Measurements from ENCODE around the gene TUBA1A. TPM values are rescaled to one million over a fixed set of nuclear protein-coding genes. Genes with fewer than 3 reads are reported as not detected.
"Not testable (repeated sequence)": the region's sequence is repeated elsewhere in the genome, so short reads cannot be mapped to it uniquely, and the experiment has no call there.

Gene TUBA1A
- total and polyA plus RNA-seq, 2 experiments from 2014 or later = 452 to 639 TPM

DNA sequence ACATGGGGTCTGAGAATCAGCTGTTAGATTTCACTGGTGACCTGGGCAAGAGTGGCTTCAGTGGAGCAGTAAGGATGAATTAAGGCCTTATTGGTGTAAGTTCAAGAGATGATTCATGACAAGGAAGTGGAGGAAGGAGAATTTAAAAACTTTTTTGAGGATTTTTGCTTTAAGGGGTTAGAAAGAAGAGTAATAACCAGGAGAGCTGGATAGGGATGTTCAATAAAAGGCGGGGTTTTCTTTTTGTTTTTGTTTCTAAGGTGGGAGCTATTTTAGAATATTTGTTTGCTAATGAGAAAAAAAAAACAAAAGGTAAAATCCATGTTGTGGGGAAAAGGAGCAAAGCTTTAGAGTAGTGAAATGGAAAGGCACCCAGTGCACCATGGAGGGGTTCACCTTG is 42.5 kb downstream of the TUBA1A start:
- no peak overlapping the region for H3K27ac ChIP-seq
- in situ Hi-C loops (cut with MboI) = no loop called here

DNA sequence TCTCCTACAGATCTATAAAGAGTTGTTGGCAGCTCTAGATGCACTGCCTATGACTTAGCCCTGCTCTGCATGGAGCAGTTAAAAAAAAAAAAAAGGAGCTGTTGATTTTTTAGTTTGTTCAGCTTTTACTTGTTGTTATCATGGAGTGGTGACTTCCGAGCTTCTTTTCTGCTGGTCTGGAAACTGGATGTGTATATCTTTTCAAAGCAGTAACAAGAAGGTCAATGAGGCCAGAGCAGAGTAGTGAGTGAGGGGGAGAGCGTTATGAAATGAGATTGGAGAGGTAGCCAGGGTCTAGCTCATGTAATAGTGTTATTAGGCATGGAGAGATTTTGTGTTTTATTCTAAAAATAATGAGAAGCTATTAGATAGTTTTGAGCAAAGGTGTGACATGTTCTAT is 44.5 kb downstream of the TUBA1A start:
- DNase-seq = no peak
- no peak for TF ChIP-seq EZH2phosphoT487 (IDR thresholded peaks at IDR 0.05; ENCODE audit: insufficient read depth, low read depth)
- no peak for TF ChIP-seq EZH2 (IDR thresholded peaks at IDR 0.05; ENCODE audit: insufficient read depth, poor library complexity, severe bottlenecking)
- no peaks in the 10 kb centered on the region for H3K9me2 ChIP-seq (ENCODE audit: insufficient read depth)
- H3K4me3 ChIP-seq = no peak overlapping the region
- H3K27ac ChIP-seq = no peak overlapping the region
- no peaks in the 10 kb centered on the region for H3K36me3 ChIP-seq (ENCODE audit: low read depth)
- no peaks in the 10 kb centered on the region for H3K9me3 ChIP-seq (ENCODE audit: low read depth)
- no peaks in the 10 kb centered on the region for H3F3A ChIP-seq (ENCODE audit: insufficient read depth)
- H3K9ac ChIP-seq = no peak overlapping the region
- no peaks in the 10 kb centered on the region for H3K79me2 ChIP-seq (ENCODE audit: insufficient read depth)
- no peaks in the 10 kb centered on the region for H3K4me1 ChIP-seq (ENCODE audit: insufficient read depth)
- no peak overlapping the region for H2AFZ ChIP-seq
- 95 to 98% methylated on average over 2 of the region's 2 CpGs for WGBS, 2 experiments (ENCODE audit: low coverage in 1 of 2, low lambda C conversion rate in 2 of 2, missing lambda C conversion rate in 2 of 2)
- no peak overlapping the region for H3K4me2 ChIP-seq (ENCODE audit: unreplicated experiment)
- no peaks in the 10 kb centered on the region for H3K27me3 ChIP-seq (replicated peaks; ENCODE audit: insufficient read depth)
- in situ Hi-C loops (cut with MboI) = no loop called here
- no peaks in the 10 kb centered on the region for H4K20me1 ChIP-seq (ENCODE audit: insufficient read depth)

More for the DNA sequence above, 42.5 kb downstream of the TUBA1A start:
- Histone ChIP-seq H3K4me3 (no peak overlapping the region), H3K79me2 (ENCODE audit: insufficient read depth) (no peaks in the 10 kb centered on the region), H3K27me3 (replicated peaks; ENCODE audit: insufficient read depth) (no peaks in the 10 kb centered on the region), H2AFZ (0 out of 2 replicates have a peak overlapping the region, but pooled peaks have one; percentile 12), H3K9me3 (ENCODE audit: low read depth) (no peaks in the 10 kb centered on the region), H3F3A (ENCODE audit: insufficient read depth) (no peaks in the 10 kb centered on the region), H3K36me3 (ENCODE audit: low read depth) (no peaks in the 10 kb centered on the region), H3K9me2 (ENCODE audit: insufficient read depth) (no peaks in the 10 kb centered on the region), H4K20me1 (ENCODE audit: insufficient read depth) (no peaks in the 10 kb centered on the region), H3K4me1 (ENCODE audit: insufficient read depth) (no peaks in the 10 kb centered on the region), H3K9ac (no peak overlapping the region), H3K4me2 (ENCODE audit: unreplicated experiment) (no peak overlapping the region)
- peak; percentile 17 for DNase-seq
- no peak for TF ChIP-seq EZH2phosphoT487 (IDR thresholded peaks at IDR 0.05; ENCODE audit: insufficient read depth, low read depth)
- TF ChIP-seq EZH2 (IDR thresholded peaks at IDR 0.05; ENCODE audit: insufficient read depth, poor library complexity, severe bottlenecking) = no peak
- WGBS, 2 experiments (ENCODE audit: low coverage in 1 of 2, low lambda C conversion rate in 2 of 2, missing lambda C conversion rate in 2 of 2) = 93 to 100% methylated on average over 1 of the region's 1 CpG

DNA sequence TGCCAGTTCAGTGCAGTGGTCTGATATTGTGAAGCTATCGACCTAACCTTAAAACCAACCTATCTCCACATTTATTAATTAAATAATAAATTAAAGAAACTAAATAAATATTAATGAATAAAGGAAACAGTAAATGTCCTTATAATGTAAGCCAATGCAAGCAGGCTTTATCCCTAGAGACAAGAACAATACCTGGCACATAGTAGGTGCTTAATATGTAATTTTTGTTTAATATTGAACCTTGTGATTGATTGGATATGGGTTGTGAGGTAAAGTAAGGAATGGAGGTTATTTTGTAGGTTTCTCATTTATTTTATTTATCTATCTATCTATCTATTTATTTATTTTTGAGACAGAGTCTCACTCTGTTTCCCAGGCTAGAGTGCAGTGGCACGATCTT is 49.9 kb downstream of the TUBA1A start:
- WGBS, 2 experiments (ENCODE audit: low coverage in 1 of 2, low lambda C conversion rate in 2 of 2, missing lambda C conversion rate in 2 of 2) = 96% methylated on average over 2 of the region's 2 CpGs
- no peaks in the 10 kb centered on the region for H4K20me1 ChIP-seq (ENCODE audit: insufficient read depth)
- TF ChIP-seq EZH2phosphoT487 (IDR thresholded peaks at IDR 0.05; ENCODE audit: insufficient read depth, low read depth) (no peak), EZH2 (IDR thresholded peaks at IDR 0.05; ENCODE audit: insufficient read depth, poor library complexity, severe bottlenecking) (no peak)
- no peak overlapping the region for H2AFZ ChIP-seq
- in situ Hi-C loops (cut with MboI) = no loop called here
- no peaks in the 10 kb centered on the region for H3K4me1 ChIP-seq (ENCODE audit: insufficient read depth)
- no peak overlapping the region for H3K9ac ChIP-seq
- H3K79me2 ChIP-seq (ENCODE audit: insufficient read depth) = peaks cover 9% of the 10 kb centered on the region
- no peaks in the 10 kb centered on the region for H3K9me3 ChIP-seq (ENCODE audit: low read depth)
- no peak overlapping the region for H3K27ac ChIP-seq
- no peaks in the 10 kb centered on the region for H3K27me3 ChIP-seq (replicated peaks; ENCODE audit: insufficient read depth)
- H3K36me3 ChIP-seq (ENCODE audit: low read depth) = no peaks in the 10 kb centered on the region
- no peak overlapping the region for H3K4me3 ChIP-seq
- H3F3A ChIP-seq (ENCODE audit: insufficient read depth) = no peaks in the 10 kb centered on the region
- H3K4me2 ChIP-seq (ENCODE audit: unreplicated experiment) = no peak overlapping the region
- no peaks in the 10 kb centered on the region for H3K9me2 ChIP-seq (ENCODE audit: insufficient read depth)
- no peak for DNase-seq

- 98 to 100% methylated on average over 2 of the region's 2 CpGs for WGBS, 2 experiments (ENCODE audit: low coverage in 1 of 2, low lambda C conversion rate in 2 of 2, missing lambda C conversion rate in 2 of 2)
- no peak overlapping the region for H3K27ac ChIP-seq
- H3K36me3 ChIP-seq (ENCODE audit: low read depth) = no peaks in the 10 kb centered on the region
- H3K9me2 ChIP-seq (ENCODE audit: insufficient read depth) = no peaks in the 10 kb centered on the region
- no peak overlapping the region for H3K9ac ChIP-seq
- H2AFZ ChIP-seq = no peak overlapping the region
- no peak overlapping the region for H3K4me3 ChIP-seq
- H4K20me1 ChIP-seq (ENCODE audit: insufficient read depth) = no peaks in the 10 kb centered on the region
- H3K4me2 ChIP-seq (ENCODE audit: unreplicated experiment) = no peak overlapping the region
- DNase-seq = no peak
- no peaks in the 10 kb centered on the region for H3K27me3 ChIP-seq (replicated peaks; ENCODE audit: insufficient read depth)
- peaks cover 3% of the 10 kb centered on the region; the same call in 1 of the 2 replicates for H3K4me1 ChIP-seq (ENCODE audit: insufficient read depth)
- H3K9me3 ChIP-seq (ENCODE audit: low read depth) = no peaks in the 10 kb centered on the region
- no peak for TF ChIP-seq EZH2 (IDR thresholded peaks at IDR 0.05; ENCODE audit: insufficient read depth, poor library complexity, severe bottlenecking)
- no peak for TF ChIP-seq EZH2phosphoT487 (IDR thresholded peaks at IDR 0.05; ENCODE audit: insufficient read depth, low read depth)
- H3K79me2 ChIP-seq (ENCODE audit: insufficient read depth) = peaks cover 13% of the 10 kb centered on the region
- no peaks in the 10 kb centered on the region for H3F3A ChIP-seq (ENCODE audit: insufficient read depth)
- in situ Hi-C loops (cut with MboI) = no loop called here
Observed at GRCh38 chr12:49138587-49138986, 50.3 kb downstream of the TUBA1A start.

- Histone ChIP-seq H3K27me3 (replicated peaks; ENCODE audit: insufficient read depth) (no peaks in the 10 kb centered on the region), H3K4me2 (ENCODE audit: unreplicated experiment) (no peak overlapping the region), H3K36me3 (ENCODE audit: low read depth) (no peaks in the 10 kb centered on the region), H3K4me3 (no peak overlapping the region), H3F3A (ENCODE audit: insufficient read depth) (peaks cover 7% of the 10 kb centered on the region), H3K9ac (no peak overlapping the region), H2AFZ (no peak overlapping the region), H3K9me3 (ENCODE audit: low read depth) (no peaks in the 10 kb centered on the region), H3K79me2 (ENCODE audit: insufficient read depth) (peaks cover 24% of the 10 kb centered on the region), H4K20me1 (ENCODE audit: insufficient read depth) (no peaks in the 10 kb centered on the region), H3K4me1 (ENCODE audit: insufficient read depth) (peaks cover 11% of the 10 kb centered on the region), H3K9me2 (ENCODE audit: insufficient read depth) (no peaks in the 10 kb centered on the region), H3K27ac (no peak overlapping the region)
- in situ Hi-C loops (cut with MboI) = no loop called here
- no peak for DNase-seq
- TF ChIP-seq EZH2 (IDR thresholded peaks at IDR 0.05; ENCODE audit: insufficient read depth, poor library complexity, severe bottlenecking) (no peak), EZH2phosphoT487 (IDR thresholded peaks at IDR 0.05; ENCODE audit: insufficient read depth, low read depth) (no peak)
- WGBS, 2 experiments (ENCODE audit: low coverage in 1 of 2, low lambda C conversion rate in 2 of 2, missing lambda C conversion rate in 2 of 2) = 53 to 64% methylated on average over 1 of the region's 1 CpG
Observed at GRCh38 chr12:49137476-49137875, 51.4 kb downstream of the TUBA1A start.

DNA sequence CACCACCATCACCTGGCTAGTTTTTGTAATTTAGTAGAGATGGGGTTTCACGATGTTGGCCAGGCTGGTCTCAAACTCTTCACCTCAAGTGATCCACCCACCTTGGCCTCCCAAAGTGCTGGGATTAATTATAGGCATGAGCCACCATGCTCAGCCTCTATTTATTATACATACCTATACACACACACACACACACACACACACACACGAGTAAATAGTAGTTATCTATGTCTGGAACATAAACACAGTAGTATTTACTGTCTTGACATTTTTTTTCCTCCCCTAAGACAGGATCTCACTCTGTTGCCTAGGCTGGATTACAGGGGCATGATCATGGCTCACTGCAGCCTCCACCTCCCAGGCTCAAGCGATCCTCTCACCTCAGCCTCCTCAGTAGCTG is 51.9 kb downstream of the TUBA1A start:
- Histone ChIP-seq H3F3A (ENCODE audit: insufficient read depth) (peaks cover 11% of the 10 kb centered on the region), H3K79me2 (ENCODE audit: insufficient read depth) (peaks cover 29% of the 10 kb centered on the region), H3K4me1 (ENCODE audit: insufficient read depth) (peaks cover 13% of the 10 kb centered on the region)
- H3K4me3 ChIP-seq; H4K20me1 ChIP-seq (ENCODE audit: insufficient read depth); H3K9me2 ChIP-seq (ENCODE audit: insufficient read depth); DNase-seq; H2AFZ ChIP-seq; H3K36me3 ChIP-seq (ENCODE audit: low read depth); H3K4me2 ChIP-seq (ENCODE audit: unreplicated experiment); H3K9me3 ChIP-seq (ENCODE audit: low read depth); H3K9ac ChIP-seq; in situ Hi-C loops (cut with MboI); H3K27me3 ChIP-seq (replicated peaks; ENCODE audit: insufficient read depth); H3K27ac ChIP-seq: not testable (repeated sequence)
- 91 to 96% methylated on average over 3 of the region's 3 CpGs for WGBS, 2 experiments (ENCODE audit: low coverage in 1 of 2, low lambda C conversion rate in 2 of 2, missing lambda C conversion rate in 2 of 2)

All from GM23248 (cell line).